Aorta (tissue), 5 donors: ENCODE results near the gene LHFPL2. TPM values are rescaled to one million over a fixed set of nuclear protein-coding genes. Genes with fewer than 3 reads are reported as not detected.

ENCODE experiments used
- ATAC-seq: fragments of 200-7000 bp; cut with Tn5 transposase; one replicate; pipeline ENCODE4 v1.9.1; 2022; ENCODE audit warnings: moderate library complexity; ENCODE audit not compliant: low FRiP score
- DNase-seq, 2 donors: peaks; one replicate each; pipeline ENCODE4 v3.0.0-alpha.2; 2020
- H3K27ac ChIP-seq, 2 donors: one replicate each; pipeline ENCODE4 v1.5.1; 2013; ENCODE audit warnings: low read length in 2 of 2, mild to moderate bottlenecking in 2 of 2, moderate library complexity in 2 of 2, control low read depth in 1 of 2, inconsistent platforms in 1 of 2, low read depth in 1 of 2
- H3K27me3 ChIP-seq, 2 donors: one replicate each; pipeline ENCODE4 v1.6.1; 2013; ENCODE audit warnings: control low read depth in 1 of 2, low read length in 1 of 2, mild to moderate bottlenecking in 1 of 2, moderate library complexity in 1 of 2; ENCODE audit not compliant: insufficient read depth in 2 of 2, control insufficient read depth in 1 of 2
- H3K36me3 ChIP-seq, 2 donors: one replicate each; pipeline ENCODE4 v1.6.1; 2013; ENCODE audit warnings: control low read depth in 1 of 2, low read length in 1 of 2, mild to moderate bottlenecking in 1 of 2; ENCODE audit not compliant: insufficient read depth in 2 of 2, control insufficient read depth in 1 of 2
- H3K4me1 ChIP-seq, 2 donors: one replicate each; pipeline ENCODE4 v1.6.1; 2013; ENCODE audit warnings: low read length in 2 of 2, control low read depth in 1 of 2, mild to moderate bottlenecking in 1 of 2, moderate library complexity in 1 of 2; ENCODE audit not compliant: insufficient read depth in 2 of 2, control insufficient read depth in 1 of 2
- H3K4me3 ChIP-seq, 2 donors: one replicate each; pipeline ENCODE4 v1.5.1; 2013; ENCODE audit warnings: low read length in 2 of 2, control low read depth in 1 of 2, mild to moderate bottlenecking in 1 of 2
- H3K9me3 ChIP-seq: one replicate; pipeline ENCODE4 v1.6.1; 2013; ENCODE audit warnings: mild to moderate bottlenecking, low read length; ENCODE audit not compliant: control insufficient read depth
- WGBS, 2 donors: extraction: QIAGEN DNeasy Blood & Tissue Kit; methylation state at CpG; one replicate each; pipeline ENCODE4 v1.1.7; 2013; 5-methylcytosine and 5-hydroxymethylcytosine counted together
- intact Hi-C, 2 donors: fragments of 100-400 bp; cut with DNase I; formaldehyde crosslinking; loops; one replicate each; pipeline versions ENCODE4 v1.14.2 to v1.15.0; 2022
- polyA plus RNA-seq, 2 donors: library from polyadenylated mRNA; stranded (reverse); fragments of 200-250 nt; gene quantifications; one replicate each; pipeline ENCODE4 v1.2.3, GENCODE V29; 2013
- total RNA-seq, 2 donors: library from RNA; stranded (reverse); fragmentation: NEBNext Ultra II Directional; extraction: Animal tissue kit (Norgen Biotek cat#: 25700); gene quantifications; one replicate each; pipeline ENCODE4 v1.2.1, GENCODE V29; 2021
- donor health status: healthy with polysubstance abuse.
- donor health status: Bipolar disorder and iron deficiency.
- donor health status: DM: no; HTN: no; CAD: no.
- donor health status: DM: no; HTN: no; CAD: no.
- donor health status: DM: yes; HTN: yes; CAD: no.

LHFPL2 gene
- total and polyA plus RNA-seq, 4 donors, result 16.4 to 43.1 (median 29.3) TPM

DNA sequence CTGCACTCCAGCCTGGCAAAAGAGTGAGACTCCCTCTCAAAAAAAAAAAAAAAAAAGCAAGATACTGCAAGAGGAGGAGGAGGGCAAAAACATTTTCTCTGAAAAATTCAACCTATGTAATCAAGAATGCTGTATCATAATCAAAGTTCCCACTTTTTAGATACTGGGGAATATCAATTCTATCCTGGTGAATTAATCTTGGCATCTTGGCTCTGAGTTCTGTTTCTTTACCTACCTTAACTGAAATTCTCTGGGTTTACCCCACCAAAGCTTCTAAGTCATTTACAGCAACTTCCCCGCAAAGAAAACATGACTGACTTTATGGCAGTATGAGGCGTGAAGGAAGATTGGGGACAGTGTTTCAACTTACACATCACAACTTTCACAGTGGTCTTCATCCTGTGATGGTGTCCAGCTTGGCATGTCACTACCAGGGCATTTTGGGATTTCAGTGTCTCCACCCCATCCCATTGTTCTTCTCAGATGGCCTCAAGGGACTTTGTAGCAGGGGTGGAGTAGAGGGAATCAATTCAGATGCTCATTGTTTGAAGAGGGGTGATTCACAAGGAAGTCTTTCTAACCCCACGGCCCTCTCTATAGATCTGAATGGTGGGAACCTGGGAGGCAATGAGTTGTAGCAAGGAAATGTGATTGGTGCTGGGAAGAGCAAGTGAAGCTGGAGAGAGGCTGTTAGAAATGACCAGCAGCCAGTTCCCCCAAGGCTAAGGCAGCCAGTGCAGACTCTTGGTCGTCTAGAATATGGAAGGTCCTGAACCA, 157.7 kb downstream of the LHFPL2 start:
- Histone ChIP-seq H3K4me1 (peaks cover 0 to 9% of the 10 kb centered on the region in 2 donors), H3K27ac (no peak overlapping the region), H3K4me3 (no peak overlapping the region), H3K27me3 (no peaks in the 10 kb centered on the region), H3K9me3 (no peaks in the 10 kb centered on the region), H3K36me3 (no peaks in the 10 kb centered on the region)
- WGBS, 2 donors, result 88 to 90% methylated on average over 4 of the region's 4 CpGs
- no peak for DNase-seq
- no peak for ATAC-seq
- intact Hi-C loops, result no loop called here

- Histone ChIP-seq H3K4me1 (peaks cover 0 to 12% of the 10 kb centered on the region in 2 donors), H3K9me3 (no peaks in the 10 kb centered on the region), H3K36me3 (peaks cover 0 to 2% of the 10 kb centered on the region in 2 donors), H3K27me3 (no peaks in the 10 kb centered on the region), H3K4me3 (no peak overlapping the region), H3K27ac (no peak overlapping the region)
- ATAC-seq (no peak), DNase-seq (no peak)
- intact Hi-C loops, result loop anchor here in 1 of 2 donors (5.0 kb wide), 1 partner anchor 49 kb away; no protein-coding TSS in a partner anchor
- WGBS, 2 donors, result 71 to 81% methylated on average over 4 of the region's 4 CpGs
Observed at GRCh38 chr5:78487846-78488245, 160.7 kb downstream of the LHFPL2 start.

- Histone ChIP-seq H3K27ac (no peak overlapping the region), H3K27me3 (no peaks in the 10 kb centered on the region), H3K4me1 (peaks cover 0 to 12% of the 10 kb centered on the region in 2 donors), H3K36me3 (peaks cover 0 to 2% of the 10 kb centered on the region in 2 donors), H3K4me3 (no peak overlapping the region), H3K9me3 (no peaks in the 10 kb centered on the region)
- 10 to 27% methylated on average over 2 of the region's 2 CpGs for WGBS, 2 donors
- intact Hi-C loops, result loop anchor here in 1 of 2 donors (5.0 kb wide), 1 partner anchor 51 kb away; no protein-coding TSS in a partner anchor
- DNase-seq (no peak), ATAC-seq (no peak)
Observed at GRCh38 chr5:78486218-78486617, 162.4 kb downstream of the LHFPL2 start.

DNA sequence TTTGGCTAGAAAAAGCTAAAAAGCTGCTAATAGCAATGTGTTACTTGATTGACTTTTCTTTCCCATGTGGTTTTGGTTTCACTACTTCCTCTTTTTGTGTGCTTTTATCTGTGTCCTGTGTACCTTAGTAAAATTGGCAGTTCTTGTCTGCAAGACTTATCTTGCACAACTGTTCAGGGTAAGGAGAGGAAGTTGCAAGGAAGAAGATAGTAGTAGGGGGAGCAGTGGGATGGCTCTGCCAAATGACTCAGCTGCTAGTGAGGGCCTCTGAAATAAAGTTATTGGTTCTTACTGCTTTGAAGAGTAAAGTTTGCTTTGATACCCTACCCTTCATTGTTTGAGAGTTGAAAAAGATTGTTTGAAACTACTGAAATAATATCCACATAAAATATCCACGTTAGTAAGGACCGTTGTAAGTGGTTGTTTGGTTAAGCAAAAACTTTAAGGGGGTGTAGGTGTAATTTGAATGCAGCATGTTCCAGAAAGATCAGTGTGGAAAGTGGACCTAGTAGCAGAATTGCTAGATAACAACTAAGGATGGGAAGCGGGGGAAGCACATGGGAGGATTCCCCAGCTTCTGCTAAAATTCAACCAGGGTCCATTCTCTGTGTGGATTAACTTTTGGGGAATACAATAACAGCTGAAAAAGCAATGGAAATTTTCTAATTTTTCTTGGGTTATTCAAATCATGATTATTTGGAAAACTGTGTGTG, 164.6 kb downstream of the LHFPL2 start:
- DNase-seq (no peak), ATAC-seq (peak; percentile 76)
- no peaks in the 10 kb centered on the region for H3K27me3 ChIP-seq
- H3K27ac ChIP-seq, result no peak overlapping the region
- WGBS, 2 donors, result 72 to 75% methylated on average over 3 of the region's 3 CpGs
- H3K9me3 ChIP-seq, result no peaks in the 10 kb centered on the region
- intact Hi-C loops, result no loop called here
- peaks cover 0 to 12% of the 10 kb centered on the region in 2 donors for H3K4me1 ChIP-seq
- no peak overlapping the region for H3K4me3 ChIP-seq
- peaks cover 0 to 2% of the 10 kb centered on the region in 2 donors for H3K36me3 ChIP-seq

DNA sequence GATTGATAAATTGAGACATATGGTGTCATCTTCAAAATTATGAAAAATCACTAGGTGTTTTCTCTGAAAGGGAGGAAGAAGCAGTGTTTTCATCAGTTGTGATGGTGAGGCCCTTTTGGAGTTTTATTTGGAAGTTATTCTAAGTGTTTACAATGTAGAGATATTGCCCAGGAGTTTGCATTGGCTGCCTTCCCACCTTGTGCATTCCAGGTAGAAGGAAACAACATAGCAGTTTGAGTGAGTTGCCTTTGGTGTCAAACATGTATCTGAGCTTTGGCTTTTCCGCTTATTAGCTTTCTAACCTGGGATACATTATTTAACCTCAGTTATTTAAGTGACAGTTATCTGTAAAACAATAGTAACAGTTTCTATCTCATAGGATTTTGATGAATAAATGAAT, 165.6 kb downstream of the LHFPL2 start:
- WGBS, 2 donors, result 92 to 97% methylated on average over 1 of the region's 1 CpG
- intact Hi-C loops, result no loop called here
- ATAC-seq (no peak), DNase-seq (no peak)
- Histone ChIP-seq H3K4me1 (peaks cover 0 to 12% of the 10 kb centered on the region in 2 donors), H3K9me3 (no peaks in the 10 kb centered on the region), H3K4me3 (no peak overlapping the region), H3K27ac (no peak overlapping the region), H3K27me3 (no peaks in the 10 kb centered on the region), H3K36me3 (peaks cover 0 to 2% of the 10 kb centered on the region in 2 donors)

GRCh38 chr5:78476795-78477194, 171.8 kb downstream of the LHFPL2 start:
- Histone ChIP-seq H3K4me3 (no peak overlapping the region), H3K36me3 (no peaks in the 10 kb centered on the region), H3K27me3 (no peaks in the 10 kb centered on the region), H3K27ac (no peak overlapping the region), H3K4me1 (no peaks in the 10 kb centered on the region), H3K9me3 (no peaks in the 10 kb centered on the region)
- intact Hi-C loops, result no loop called here
- no peak for ATAC-seq
- WGBS, 2 donors, result 82 to 83% methylated on average over 1 of the region's 1 CpG
- DNase-seq, result no peak

DNA sequence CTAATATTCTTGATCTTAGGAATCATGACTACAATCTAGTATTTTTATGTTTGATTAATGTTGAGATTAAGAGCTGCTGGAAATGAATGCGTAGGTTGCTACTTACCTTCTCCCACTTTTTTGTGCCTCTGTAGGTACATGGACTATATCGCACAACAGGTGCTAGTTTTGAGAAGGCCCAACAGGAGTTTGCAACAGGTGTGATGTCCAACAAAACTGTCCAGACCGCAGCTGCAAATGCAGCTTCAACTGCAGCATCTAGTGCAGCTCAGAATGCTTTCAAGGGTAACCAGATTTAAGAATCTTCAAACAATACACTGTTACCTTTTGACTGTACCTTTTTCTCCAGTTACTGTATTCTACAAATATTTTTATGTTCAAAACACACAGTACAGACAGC, 173.2 kb downstream of the LHFPL2 start:
- Histone ChIP-seq H3K27ac (no peak overlapping the region), H3K9me3 (no peaks in the 10 kb centered on the region), H3K4me1 (no peaks in the 10 kb centered on the region), H3K36me3 (no peaks in the 10 kb centered on the region), H3K27me3 (no peaks in the 10 kb centered on the region), H3K4me3 (no peak overlapping the region)
- ATAC-seq (no peak), DNase-seq (no peak)
- 97% methylated on average over 3 of the region's 3 CpGs for WGBS, 2 donors
- intact Hi-C loops, result no loop called here

- DNase-seq, result no peak
- Histone ChIP-seq H3K36me3 (no peaks in the 10 kb centered on the region), H3K4me1 (no peaks in the 10 kb centered on the region), H3K27ac (no peak overlapping the region), H3K9me3 (no peaks in the 10 kb centered on the region), H3K27me3 (no peaks in the 10 kb centered on the region), H3K4me3 (no peak overlapping the region)
- no peak for ATAC-seq
- intact Hi-C loops, result loop anchor here in 1 of 2 donors (5.0 kb wide), 1 partner anchor 64 kb away; no protein-coding TSS in a partner anchor
- WGBS, 2 donors, result 93 to 95% methylated on average over 1 of the region's 1 CpG
Observed at GRCh38 chr5:78473751-78474150, 174.8 kb downstream of the LHFPL2 start.
